Tibial artery (tissue), 4 donors: ENCODE data around the gene TSPAN14.
"Not testable (repeated sequence)": the region's sequence is repeated elsewhere in the genome, so short reads cannot be mapped to it uniquely, and the experiment has no call there.

ENCODE experiments used
- DNase-seq, 2 donors: peaks; one replicate each; pipeline ENCODE4 v3.0.0-alpha.2; 2019
- H3K27ac ChIP-seq, 2 donors: fragments of 200-600 bp; sonication (generic) in 1 of 2; 1 replicate in 1 of 2; 2 replicates in 1 of 2; pipeline ENCODE4 v1.5.1; 2018 to 2019; ENCODE audit warnings: mild to moderate bottlenecking in 1 of 2
- H3K27me3 ChIP-seq, 2 donors: fragments of 200-600 bp; sonication (generic) in 1 of 2; one replicate each; pipeline versions ENCODE4 v1.5.1 to v1.6.0; 2016 to 2019
- H3K36me3 ChIP-seq, 3 donors: fragments of 200-600 bp; sonication (generic) in 2 of 3; one replicate each; pipeline ENCODE4 v1.5.1; 2016 to 2019; ENCODE audit warnings: mild to moderate bottlenecking in 2 of 3
- H3K4me1 ChIP-seq, 4 donors: fragments of 200-600 bp; sonication (generic) in 2 of 4; 1 replicate in 3 of 4; 2 replicates in 1 of 4; pipeline ENCODE4 v1.5.1; 2016 to 2019
- H3K4me3 ChIP-seq, 2 donors: fragments of 200-600 bp; sonication (generic) in 1 of 2; 1 replicate in 1 of 2; 2 replicates in 1 of 2; pipeline ENCODE4 v1.5.1; 2018 to 2019; ENCODE audit warnings: mild to moderate bottlenecking in 2 of 2
- H3K9me3 ChIP-seq, 3 donors: fragments of 200-600 bp; sonication (generic) in 1 of 3; one replicate each; pipeline ENCODE4 v1.5.1; 2016 to 2019
- CTCF ChIP-seq, 2 experiments: fragments of 200-600 bp in 1 of 2; fragments of 450-650 bp in 1 of 2; IDR thresholded peaks; one replicate each; pipeline ENCODE4 v1.5.1; 2017 to 2019; ENCODE audit warnings: antibody characterized with exemption in 2 of 2, mild to moderate bottlenecking in 1 of 2, moderate library complexity in 1 of 2
- intact Hi-C: fragments of 100-400 bp; cut with DNase I; formaldehyde crosslinking; loops from one replicate; pipeline ENCODE4 v1.15.0; 2023; ENCODE audit warnings: low total_unique reads

Gene TSPAN14

GRCh38 chr10:80528185-80528700, 74.1 kb downstream of the TSPAN14 start:
- Histone ChIP-seq H3K4me3 (no peak overlapping the region), H3K36me3 (no peaks in the 10 kb centered on the region), H3K27me3 (no peaks in the 10 kb centered on the region), H3K9me3 (no peaks in the 10 kb centered on the region), H3K27ac (no peak overlapping the region), H3K4me1 (no peaks in the 10 kb centered on the region)
- DNase-seq = no peak
- TF ChIP-seq CTCF (IDR thresholded peaks at IDR 0.05) = no peak
- intact Hi-C loops = no loop called here

- Histone ChIP-seq H3K27me3 (no peaks in the 10 kb centered on the region), H3K4me1 (no peaks in the 10 kb centered on the region), H3K36me3 (no peaks in the 10 kb centered on the region), H3K9me3 (no peaks in the 10 kb centered on the region), H3K4me3 (no peak overlapping the region), H3K27ac (no peak overlapping the region)
- TF ChIP-seq CTCF (IDR thresholded peaks at IDR 0.05) = no peak
- no peak for DNase-seq
- intact Hi-C loops = no loop called here
These were observed 74.8 kb downstream of the TSPAN14 start for GRCh38 chr10:80528901-80529300.

GRCh38 chr10:80529604-80530003, 75.5 kb downstream of the TSPAN14 start:
- H3K9me3 ChIP-seq = no peaks in the 10 kb centered on the region
- H3K36me3 ChIP-seq = no peaks in the 10 kb centered on the region
- DNase-seq = no peak
- TF ChIP-seq CTCF (IDR thresholded peaks at IDR 0.05) = no peak
- no peak overlapping the region for H3K27ac ChIP-seq
- no peak overlapping the region for H3K4me3 ChIP-seq
- intact Hi-C loops = no loop called here
- no peaks in the 10 kb centered on the region for H3K27me3 ChIP-seq
- no peaks in the 10 kb centered on the region for H3K4me1 ChIP-seq

- intact Hi-C loops = no loop called here
- Histone ChIP-seq H3K4me3 (no peak overlapping the region), H3K4me1 (no peaks in the 10 kb centered on the region), H3K27me3 (no peaks in the 10 kb centered on the region), H3K36me3 (no peaks in the 10 kb centered on the region), H3K9me3 (no peaks in the 10 kb centered on the region), H3K27ac (no peak overlapping the region)
- DNase-seq = no peak
- TF ChIP-seq CTCF (IDR thresholded peaks at IDR 0.05) = no peak
These were observed 76.1 kb downstream of the TSPAN14 start for GRCh38 chr10:80530251-80530650.

GRCh38 chr10:80530816-80531215, 76.7 kb downstream of the TSPAN14 start:
- Histone ChIP-seq H3K36me3 (no peaks in the 10 kb centered on the region), H3K9me3 (no peaks in the 10 kb centered on the region), H3K27me3 (no peaks in the 10 kb centered on the region), H3K27ac (no peak overlapping the region), H3K4me1 (no peaks in the 10 kb centered on the region), H3K4me3 (no peak overlapping the region)
- no peak for TF ChIP-seq CTCF (IDR thresholded peaks at IDR 0.05)
- DNase-seq = no peak
- intact Hi-C loops = no loop called here

- Histone ChIP-seq H3K36me3 (no peaks in the 10 kb centered on the region), H3K27me3 (peaks cover 0 to 5% of the 10 kb centered on the region in 2 donors), H3K4me1 (no peaks in the 10 kb centered on the region), H3K9me3 (no peaks in the 10 kb centered on the region), H3K4me3 (no peak overlapping the region), H3K27ac (no peak overlapping the region)
- DNase-seq = no peak
- no peak for TF ChIP-seq CTCF (IDR thresholded peaks at IDR 0.05)
- intact Hi-C loops = no loop called here
These were observed 78.5 kb downstream of the TSPAN14 start for GRCh38 chr10:80532571-80532970.

GRCh38 chr10:80534059-80534458, 79.9 kb downstream of the TSPAN14 start:
- H3K4me1 ChIP-seq, H3K36me3 ChIP-seq, H3K4me3 ChIP-seq, H3K9me3 ChIP-seq, intact Hi-C loops, H3K27ac ChIP-seq, H3K27me3 ChIP-seq: not testable (repeated sequence)
- DNase-seq = peak in 1 of 2 donors; percentile 40

- H3K36me3 ChIP-seq, intact Hi-C loops, H3K9me3 ChIP-seq, H3K4me1 ChIP-seq, H3K27ac ChIP-seq, H3K4me3 ChIP-seq, H3K27me3 ChIP-seq: not testable (repeated sequence)
- peak in 1 of 2 donors; percentile 17 for DNase-seq
These were observed 80.5 kb downstream of the TSPAN14 start for GRCh38 chr10:80534646-80535045.
